ENCODE results near the gene ALDH1A3.

Gene ALDH1A3

GRCh38 chr15:100901702-100902435, 22.2 kb downstream of the ALDH1A3 start:
- no peak for DNase-seq (ENCODE audit: low spot score)

DNA sequence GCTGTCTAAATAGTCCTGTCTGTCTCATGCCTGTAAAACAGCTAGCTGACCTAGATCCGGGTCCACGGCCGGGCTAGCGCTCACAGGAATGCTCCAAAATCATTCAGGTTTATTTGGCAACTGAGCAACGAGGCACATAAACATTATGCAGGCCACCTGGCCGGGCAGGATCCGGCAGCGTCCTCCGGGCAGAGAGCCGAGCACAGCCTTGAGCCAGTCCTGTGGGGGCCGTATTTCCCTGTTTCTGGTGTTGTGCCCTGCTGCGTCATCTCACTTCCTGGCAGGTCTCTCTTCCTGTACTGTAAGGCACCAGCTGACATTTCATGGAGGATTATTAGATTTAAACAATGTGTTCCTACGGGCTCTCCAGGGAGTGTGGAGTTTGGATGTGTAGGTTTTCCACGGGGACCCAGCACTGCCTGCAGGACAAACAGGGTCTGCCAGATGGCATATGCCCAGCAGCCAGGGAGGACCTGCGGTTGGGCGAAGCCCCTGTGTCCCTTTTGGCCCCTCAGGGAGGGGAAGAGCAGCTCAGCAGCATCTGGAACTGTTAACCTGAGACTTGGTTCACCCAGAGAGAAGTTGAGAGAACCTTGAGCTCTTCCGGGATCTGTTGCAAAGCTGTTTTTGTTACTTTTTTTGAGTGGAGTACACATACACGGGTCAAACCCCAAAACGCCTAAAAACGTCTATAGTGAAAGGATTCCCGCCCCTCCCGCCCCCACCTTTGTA, 23.0 kb downstream of the ALDH1A3 start:
- DNase-seq (ENCODE audit: low spot score) = peak; percentile 37

- no peak for DNase-seq (ENCODE audit: low spot score)
Measured at GRCh38 chr15:100903168-100903554, 23.5 kb downstream of the ALDH1A3 start.

GRCh38 chr15:100905850-100906249, 26.2 kb downstream of the ALDH1A3 start:
- DNase-seq (ENCODE audit: low spot score) = no peak

GRCh38 chr15:100908466-100908865, 28.8 kb downstream of the ALDH1A3 start:
- DNase-seq (ENCODE audit: low spot score) = no peak

- no peak for DNase-seq (ENCODE audit: low spot score)
Measured at GRCh38 chr15:100909565-100909964, 29.9 kb downstream of the ALDH1A3 start.

GRCh38 chr15:100909989-100910955, 30.6 kb downstream of the ALDH1A3 start:
- DNase-seq (ENCODE audit: low spot score) = no peak

DNA sequence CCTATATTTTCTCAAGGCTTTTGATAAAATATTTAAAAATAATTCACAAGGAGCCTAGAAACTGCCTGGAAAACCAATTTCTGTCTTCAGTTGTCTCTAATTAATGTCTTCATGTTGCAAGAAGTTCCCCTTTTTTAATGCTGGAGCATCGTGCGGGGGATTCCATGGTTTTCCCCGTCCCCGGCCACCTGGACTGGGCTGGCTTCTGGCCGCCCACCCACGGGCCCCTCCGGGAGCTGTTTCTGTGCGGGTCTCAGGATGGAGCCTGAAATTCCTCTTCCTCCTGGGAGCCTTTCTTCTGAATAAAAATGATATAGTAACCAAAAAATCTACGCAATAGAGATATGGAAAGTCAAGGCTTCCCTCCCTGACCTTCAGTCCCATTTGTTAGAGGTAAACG, 31.5 kb downstream of the ALDH1A3 start:
- no peak for DNase-seq (ENCODE audit: low spot score)

- DNase-seq (ENCODE audit: low spot score) = no peak
Measured at GRCh38 chr15:100913961-100914360, 34.3 kb downstream of the ALDH1A3 start.

- DNase-seq (ENCODE audit: low spot score) = no peak
Measured at GRCh38 chr15:100914876-100915275, 35.2 kb downstream of the ALDH1A3 start.

DNA sequence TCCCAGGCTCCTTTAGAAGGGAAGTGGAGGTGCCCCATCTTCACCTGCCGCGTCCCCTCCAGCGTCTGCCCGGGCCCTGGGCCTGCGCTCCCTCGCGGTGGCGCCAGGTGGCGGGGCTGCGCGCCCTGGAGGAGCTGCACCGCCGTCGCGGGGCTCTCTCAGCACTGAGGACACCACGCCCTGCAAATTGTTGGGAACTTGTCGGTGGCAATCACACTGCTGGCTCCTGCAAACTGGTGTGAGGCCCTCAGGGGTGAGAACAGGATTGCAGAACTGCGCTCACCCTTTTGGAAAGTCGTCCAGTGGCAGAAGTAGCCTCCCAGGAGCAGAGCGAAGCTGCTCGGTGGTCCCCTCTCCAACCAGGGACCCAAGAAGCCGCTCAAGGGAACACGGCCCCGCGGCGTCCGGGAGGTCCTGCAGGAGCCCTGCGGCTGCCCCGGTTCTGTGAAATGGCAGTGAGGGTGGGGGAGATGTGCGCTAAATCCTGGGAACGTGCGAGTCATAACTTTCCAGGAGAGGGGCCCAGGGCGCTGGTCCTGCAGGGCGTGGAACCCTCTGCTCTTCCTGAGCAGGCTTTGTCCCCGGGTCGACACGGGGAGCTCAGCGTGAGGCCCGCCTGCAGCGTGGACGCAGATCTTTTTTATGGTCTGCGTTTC, 38.5 kb downstream of the ALDH1A3 start:
- DNase-seq (ENCODE audit: low spot score) = peak; percentile 39

DNA sequence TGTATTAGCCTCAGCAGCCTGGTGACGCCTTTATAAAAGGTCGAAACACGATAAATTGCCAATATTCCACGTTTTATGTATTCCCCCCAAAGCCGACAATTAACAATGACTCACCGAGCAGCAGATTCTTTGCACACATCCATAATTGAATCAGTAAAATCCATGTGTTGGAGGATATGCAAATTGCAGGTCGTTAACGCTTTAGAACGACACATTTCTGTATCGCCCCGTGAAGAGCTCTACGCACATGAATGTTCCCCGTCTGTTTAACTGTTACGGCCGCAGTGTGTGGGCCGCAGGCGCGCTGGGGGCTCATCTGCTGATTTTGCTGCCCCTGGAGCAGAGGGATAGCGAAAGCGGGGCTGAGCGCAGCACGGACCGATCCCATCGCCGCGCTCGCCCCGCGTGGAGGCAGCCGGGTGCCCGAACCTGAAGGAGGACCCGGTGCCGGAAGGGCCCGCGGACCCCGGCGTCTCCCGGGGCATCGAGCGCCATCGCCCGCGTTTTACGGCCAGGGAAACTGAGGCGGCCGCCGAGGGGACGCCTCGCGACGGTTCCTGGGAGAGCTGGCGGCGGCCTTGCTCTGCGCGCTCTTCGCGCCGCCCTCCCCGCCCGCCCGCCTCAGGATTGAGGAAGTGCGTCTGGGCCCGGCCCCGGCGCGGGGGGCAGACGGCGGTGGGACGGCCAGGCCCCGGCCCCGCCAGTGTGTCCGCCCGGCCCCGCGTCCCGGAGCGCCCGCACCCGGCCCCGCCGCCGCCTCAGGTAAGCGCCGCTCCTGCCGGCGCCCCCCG, 39.3 kb downstream of the ALDH1A3 start, which contains the start of gene LRRK1:
LRRK1 (plus strand) TSS at position 668 of the 791 bp plus-strand sequence. CDS start 5,276 bp downstream, outside the sequence.
- DNase-seq (ENCODE audit: low spot score) = no peak

- no peak for DNase-seq (ENCODE audit: low spot score)
Measured at GRCh38 chr15:100919481-100920405, 40.1 kb downstream of the ALDH1A3 start.

DNA sequence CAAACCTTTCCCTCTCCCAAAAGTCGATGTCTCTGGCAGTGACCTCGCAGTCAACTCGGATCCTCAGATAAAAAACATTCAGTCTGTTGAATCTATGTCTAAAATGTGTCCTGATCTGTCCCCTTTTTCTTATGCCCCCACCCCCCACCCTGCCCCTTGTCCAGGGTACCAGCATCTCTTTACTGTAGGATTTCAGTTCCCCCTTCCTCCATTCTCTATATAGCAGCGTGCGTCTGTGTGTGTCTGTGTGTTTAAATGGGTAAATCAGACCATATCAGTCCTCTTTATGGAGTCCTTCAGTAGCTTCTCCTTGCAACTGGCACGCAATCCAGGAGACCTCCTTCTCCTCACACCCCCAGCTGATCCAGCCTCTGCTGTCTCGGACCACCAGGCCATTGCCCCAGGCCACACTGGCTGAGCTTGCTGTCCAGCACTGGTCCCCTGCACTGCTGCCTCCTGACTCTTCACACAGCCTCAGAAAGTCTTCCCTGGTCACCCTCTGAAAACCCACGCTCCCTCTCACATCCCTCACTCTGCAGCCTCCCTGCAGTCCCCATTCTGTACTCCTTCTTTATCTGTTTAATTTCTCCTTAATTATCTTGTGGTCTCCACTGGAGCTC, 41.0 kb downstream of the ALDH1A3 start:
- DNase-seq (ENCODE audit: low spot score) = no peak

- DNase-seq (ENCODE audit: low spot score) = peak; percentile 39
Measured at GRCh38 chr15:100922192-100923040, 42.8 kb downstream of the ALDH1A3 start.

GRCh38 chr15:100923076-100923475, 43.4 kb downstream of the ALDH1A3 start:
- DNase-seq (ENCODE audit: low spot score) = no peak

DNA sequence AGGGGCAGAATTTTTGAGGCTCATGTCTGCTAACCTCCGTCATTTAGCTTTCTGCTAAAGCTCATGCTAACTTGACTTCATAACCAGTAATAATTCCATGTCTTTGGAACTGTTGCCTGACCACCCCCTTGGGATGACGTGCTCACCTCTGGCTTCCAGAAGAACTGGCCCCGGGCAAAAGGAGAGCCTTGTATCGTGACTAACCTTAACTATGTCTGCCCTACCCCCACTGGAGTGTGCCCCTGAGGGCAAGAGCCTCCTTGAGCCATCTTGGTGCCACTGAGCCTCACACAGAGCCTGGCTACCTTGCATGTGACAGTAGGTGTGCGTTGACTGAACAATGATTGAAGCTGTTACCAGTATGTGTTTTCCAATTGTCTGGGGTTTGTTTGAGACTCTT, 44.3 kb downstream of the ALDH1A3 start:
- DNase-seq (ENCODE audit: low spot score) = no peak

DNA sequence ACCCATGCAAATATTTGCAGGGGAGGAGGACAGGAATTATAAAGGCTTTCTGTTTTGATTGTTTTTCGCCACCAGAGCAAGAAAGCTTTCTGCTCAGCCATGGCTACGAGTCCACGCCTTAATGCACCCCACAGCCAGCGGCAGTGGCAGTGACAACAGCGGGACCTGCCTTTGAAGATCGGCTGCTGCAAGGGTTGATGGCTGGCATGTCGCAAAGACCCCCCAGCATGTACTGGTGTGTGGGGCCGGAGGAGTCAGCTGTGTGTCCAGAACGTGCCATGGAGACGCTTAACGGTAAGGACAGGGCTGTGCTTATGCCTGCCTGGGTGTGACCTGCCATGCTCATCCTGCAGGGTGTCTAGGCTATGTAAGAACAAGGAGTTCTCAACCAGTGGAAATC, 44.8 kb downstream of the ALDH1A3 start:
- no peak for DNase-seq (ENCODE audit: low spot score)

Data from pons (tissue), 1 donor.